A673 (cell line): ENCODE data around the gene SLC16A4. TPM values are rescaled to one million over a fixed set of nuclear protein-coding genes. Genes with fewer than 3 reads are reported as not detected.

Experiments
- BruUV-seq: library from RNA; stranded (reverse); fragments of 400-500 nt; replicated peaks from 2 replicates; lab custom pipeline; 2021; lab: Mats Ljungman, UMichigan
- CTCF ChIA-PET: fragments of 300-600 bp; sonication (Branson Sonifier 250); formaldehyde crosslinking; loops from one replicate; lab custom pipeline; 2022; ENCODE audit warnings: antibody characterized with exemption; lab: Charles Lee
- POLR2A ChIA-PET: fragments of 300-600 bp; sonication (Branson Sonifier 250); formaldehyde crosslinking; loops from one replicate; lab custom pipeline; 2022; ENCODE audit warnings: antibody characterized with exemption; ENCODE audit not compliant: low non-redundant PET; lab: Charles Lee
- DNase-seq: peaks from one replicate; pipeline ENCODE4 v3.0.0-alpha.2; 2015; ENCODE audit warnings: low spot score
- H3K27ac ChIP-seq: fragments of 200-600 bp; sonication (generic); 2 replicates; pipeline ENCODE4 v1.5.1; 2016; ENCODE audit warnings: mixed run types, low read depth, mild to moderate bottlenecking, mixed read lengths, antibody characterized with exemption, low read length; ENCODE audit not compliant: poor library complexity, severe bottlenecking
- H3K27me3 ChIP-seq: fragments of 200-600 bp; sonication (generic); replicated peaks from 2 replicates; pipeline ENCODE4 v1.6.1; 2017; ENCODE audit warnings: mixed run types, low read depth, mild to moderate bottlenecking, mixed read lengths, antibody characterized with exemption, low read length; ENCODE audit not compliant: insufficient read depth, poor library complexity
- H3K36me3 ChIP-seq: fragments of 200-600 bp; sonication (generic); 2 replicates; pipeline ENCODE4 v1.6.1; 2016; ENCODE audit warnings: mixed run types, mild to moderate bottlenecking, mixed read lengths, antibody characterized with exemption, low read length; ENCODE audit not compliant: insufficient read depth, poor library complexity, severe bottlenecking
- H3K4me1 ChIP-seq: fragments of 200-600 bp; sonication (generic); 2 replicates; pipeline ENCODE4 v1.6.1; 2017; ENCODE audit warnings: mixed run types, mild to moderate bottlenecking, mixed read lengths, antibody characterized with exemption, low read length; ENCODE audit not compliant: insufficient read depth, poor library complexity, severe bottlenecking
- H3K4me3 ChIP-seq: fragments of 200-600 bp; sonication (generic); 2 replicates; pipeline ENCODE4 v1.5.1; 2016; ENCODE audit warnings: low read depth, mixed run types, mild to moderate bottlenecking, mixed read lengths, low read length; ENCODE audit not compliant: poor library complexity, severe bottlenecking
- H3K9me3 ChIP-seq: fragments of 200-600 bp; sonication (generic); 2 replicates; pipeline ENCODE4 v1.6.1; 2016; ENCODE audit warnings: mixed run types, low read depth, mild to moderate bottlenecking, mixed read lengths, antibody characterized with exemption, low read length; ENCODE audit not compliant: poor library complexity, severe bottlenecking
- CTCF ChIP-seq: fragments of 300-800, 200-600 bp; sonication (generic); conservative IDR thresholded peaks from 2 replicates; pipeline ENCODE4 v1.5.1; 2017; ENCODE audit warnings: low read depth, mild to moderate bottlenecking, antibody characterized with exemption, low read length, moderate library complexity, mixed read lengths
- EZH2 ChIP-seq: fragments of 200-600 bp; sonication (generic); IDR thresholded peaks from 2 replicates; pipeline ENCODE4 v1.6.1; 2017; ENCODE audit warnings: borderline replicate concordance, low read depth, mild to moderate bottlenecking, mixed read lengths, antibody characterized with exemption, low read length; ENCODE audit not compliant: poor library complexity, severe bottlenecking
- intact Hi-C: fragments of 100-400 bp; cut with micrococcal nuclease; formaldehyde crosslinking; loops from one replicate; pipeline ENCODE4 v1.10.0; 2022; ENCODE audit not compliant: unreplicated experiment
- total RNA-seq: library from RNA; stranded (reverse); gene quantifications from 2 replicates; pipeline ENCODE4 v1.2.3, GENCODE V29; 2021

Gene SLC16A4
- total RNA-seq, 1 experiment from 2014 or later, result 0.60 TPM

GRCh38 chr1:110347182-110347893 is 43.5 kb downstream of the SLC16A4 start:
- no peak for DNase-seq
- ChIA-PET CTCF (no interaction called here), POLR2A (no interaction called here)
- Histone ChIP-seq H3K4me3 (no peak overlapping the region), H3K27me3 (no peaks in the 10 kb centered on the region), H3K9me3 (no peaks in the 10 kb centered on the region), H3K27ac (no peak overlapping the region), H3K36me3 (peaks cover 73% of the 10 kb centered on the region), H3K4me1 (peaks cover 41% of the 10 kb centered on the region)
- no peak for TF ChIP-seq CTCF
- no peak for TF ChIP-seq EZH2
- no TSS peak for BruUV-seq
- intact Hi-C loops, result no loop called here

DNA sequence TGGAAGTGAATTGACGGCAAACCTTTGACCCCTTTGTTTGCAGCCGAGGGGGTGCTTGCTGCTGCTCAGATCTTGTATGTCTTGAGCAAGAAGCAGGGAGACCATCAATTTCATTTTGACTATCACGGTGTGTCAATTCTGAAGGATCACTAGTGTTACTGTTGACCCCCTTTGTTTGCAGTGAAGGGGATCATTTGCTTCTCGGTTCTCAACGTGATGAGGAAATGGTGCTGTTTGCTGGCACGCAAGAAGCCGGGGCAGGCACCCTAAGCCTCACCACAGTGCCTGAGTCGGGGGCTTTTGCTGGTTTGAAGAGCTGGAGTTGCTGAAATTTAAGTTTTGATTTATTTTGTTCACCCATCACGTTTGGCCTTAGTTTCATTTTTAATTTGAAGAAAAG is 44.1 kb downstream of the SLC16A4 start:
- no peak for DNase-seq
- POLR2A ChIA-PET, result no interaction called here
- intact Hi-C loops, result no loop called here
- Histone ChIP-seq H3K9me3 (no peaks in the 10 kb centered on the region), H3K4me1 (peaks cover 47% of the 10 kb centered on the region), H3K4me3 (no peak overlapping the region), H3K27ac (no peak overlapping the region), H3K36me3 (peaks cover 74% of the 10 kb centered on the region), H3K27me3 (no peaks in the 10 kb centered on the region)
- CTCF ChIA-PET, result no interaction called here
- TF ChIP-seq CTCF, result no peak
- no peak for TF ChIP-seq EZH2
- BruUV-seq, result no TSS peak

DNA sequence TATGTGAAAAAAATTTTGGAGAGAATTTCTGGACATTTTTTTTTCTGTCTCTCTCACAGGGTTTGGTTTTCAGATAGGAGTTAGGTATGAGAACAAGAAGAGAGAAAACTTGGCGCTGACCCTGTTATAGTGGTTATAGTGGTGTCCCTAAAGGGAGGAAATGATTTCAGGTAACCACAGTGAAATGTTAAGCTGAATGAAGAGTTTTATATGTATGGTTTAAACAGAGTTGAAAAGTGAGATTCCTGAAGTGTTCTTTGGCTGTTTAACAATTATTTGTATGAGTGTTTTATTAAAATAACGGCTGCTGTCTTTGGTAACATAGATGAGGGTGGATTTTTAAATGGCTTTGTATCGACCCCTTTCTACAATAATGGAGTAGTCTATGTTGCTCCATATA is 45.3 kb downstream of the SLC16A4 start:
- ChIA-PET POLR2A (no interaction called here), CTCF (no interaction called here)
- DNase-seq, result no peak
- Histone ChIP-seq H3K27ac (no peak overlapping the region), H3K9me3 (no peaks in the 10 kb centered on the region), H3K4me1 (peaks cover 50% of the 10 kb centered on the region), H3K36me3 (peaks cover 86% of the 10 kb centered on the region), H3K4me3 (no peak overlapping the region), H3K27me3 (no peaks in the 10 kb centered on the region)
- no TSS peak for BruUV-seq
- intact Hi-C loops, result no loop called here
- TF ChIP-seq CTCF (no peak), EZH2 (no peak)
